ENCODE measurements around the gene VHLL. TPM values are rescaled to one million over a fixed set of nuclear protein-coding genes. Genes with fewer than 3 reads are reported as not detected.

VHLL gene
- total RNA-seq, 2 donors from 2014 or later, result not detected

- 9% methylated on average over 22 of the region's 22 CpGs for whole genome bisulfite sequencing, 2 donors
- Histone ChIP-seq H3K4me3 (peak overlapping the region; percentile 82 to 96), H3K27me3 (no peaks in the 10 kb centered on the region), H3K36me3 (replicated peaks in 1 of 2; ENCODE audit: insufficient read depth in 1 of 2, low read depth in 2 of 2) (peaks cover 0 to 9% of the 10 kb centered on the region in 2 donors), H3K9me3 (no peaks in the 10 kb centered on the region), H3K27ac (peak overlapping the region; percentile 67 to 92 (median 84)), H3K4me1 (peaks cover 25% of the 10 kb centered on the region)
- ATAC-seq, result peak; percentile 43
- intact Hi-C loops (cut with DNase I), result no loop called here
- TF ChIP-seq POLR2A (IDR thresholded peaks at IDR 0.05) (no peak), CTCF (IDR thresholded peaks at IDR 0.05) (no peak)
- peak in 3 of 4 donors; percentile 27 to 46 (median 40) for DNase-seq
These were observed 17.2 kb downstream of the VHLL start for GRCh38 chr1:156281693-156282478.

- DNase-seq (peak in 1 of 4 donors; percentile 11), ATAC-seq (no peak)
- H3K4me3 ChIP-seq, result no peak overlapping the region
- no peak for TF ChIP-seq POLR2A (IDR thresholded peaks at IDR 0.05)
- TF ChIP-seq CTCF (IDR thresholded peaks at IDR 0.05), result no peak
- H3K36me3 ChIP-seq (replicated peaks in 1 of 2; ENCODE audit: insufficient read depth in 1 of 2, low read depth in 2 of 2), result peaks cover 0 to 11% of the 10 kb centered on the region in 2 donors
- H3K27ac ChIP-seq, result peak overlapping the region in 1 of 4 donors; percentile 86
- intact Hi-C loops (cut with DNase I), result no loop called here
- WGBS, 2 donors, result 20 to 28% methylated on average over 3 to 8 of the region's 8 CpGs
- H3K9me3 ChIP-seq, result no peaks in the 10 kb centered on the region
- H3K4me1 ChIP-seq, result peaks cover 25% of the 10 kb centered on the region
- H3K27me3 ChIP-seq, result no peaks in the 10 kb centered on the region
These were observed 17.8 kb downstream of the VHLL start for GRCh38 chr1:156281281-156281680.

GRCh38 chr1:156279837-156280236 lies 19.3 kb downstream of the VHLL start:
- intact Hi-C loops (cut with DNase I), result no loop called here
- no peaks in the 10 kb centered on the region for H3K27me3 ChIP-seq

GRCh38 chr1:156276966-156277381 lies 22.1 kb downstream of the VHLL start:
- DNase-seq (peak in 1 of 4 donors; percentile 15), ATAC-seq (no peak)
- no peak overlapping the region for H3K4me3 ChIP-seq
- no peaks in the 10 kb centered on the region for H3K9me3 ChIP-seq
- TF ChIP-seq POLR2A (IDR thresholded peaks at IDR 0.05), result no peak
- TF ChIP-seq CTCF (IDR thresholded peaks at IDR 0.05), result no peak
- peaks cover 0 to 32% of the 10 kb centered on the region in 2 donors for H3K36me3 ChIP-seq (replicated peaks in 1 of 2; ENCODE audit: insufficient read depth in 1 of 2, low read depth in 2 of 2)
- WGBS, 2 donors, result 64 to 86% methylated on average over 5 to 6 of the region's 6 CpGs
- no peaks in the 10 kb centered on the region for H3K27me3 ChIP-seq
- no peak overlapping the region for H3K27ac ChIP-seq
- peaks cover 12% of the 10 kb centered on the region for H3K4me1 ChIP-seq
- intact Hi-C loops (cut with DNase I), result no loop called here

More at GRCh38 chr1:156279837-156280236, 19.3 kb downstream of the VHLL start:
- no peak for TF ChIP-seq CTCF (IDR thresholded peaks at IDR 0.05)
- 90 to 97% methylated on average over 3 of the region's 3 CpGs for WGBS, 2 donors
- no peak for ATAC-seq
- DNase-seq, result no peak
- Histone ChIP-seq H3K27ac (no peak overlapping the region), H3K4me3 (no peak overlapping the region), H3K9me3 (no peaks in the 10 kb centered on the region), H3K36me3 (replicated peaks in 1 of 2; ENCODE audit: insufficient read depth in 1 of 2, low read depth in 2 of 2) (peaks cover 0 to 11% of the 10 kb centered on the region in 2 donors), H3K4me1 (peaks cover 25% of the 10 kb centered on the region)

GRCh38 chr1:156276532-156276931 lies 22.6 kb downstream of the VHLL start:
- no peak for DNase-seq
- Histone ChIP-seq H3K4me1 (peaks cover 8% of the 10 kb centered on the region), H3K27me3 (no peaks in the 10 kb centered on the region), H3K9me3 (no peaks in the 10 kb centered on the region), H3K4me3 (no peak overlapping the region), H3K36me3 (replicated peaks in 1 of 2; ENCODE audit: insufficient read depth in 1 of 2, low read depth in 2 of 2) (peaks cover 0 to 36% of the 10 kb centered on the region in 2 donors), H3K27ac (no peak overlapping the region)
- no peak for ATAC-seq
- TF ChIP-seq POLR2A (IDR thresholded peaks at IDR 0.05) (no peak), CTCF (IDR thresholded peaks at IDR 0.05) (no peak)
- intact Hi-C loops (cut with DNase I), result no loop called here

Measured in body of pancreas (tissue), 4 donors.